Measurements from ENCODE around the gene CERKL.

DNA sequence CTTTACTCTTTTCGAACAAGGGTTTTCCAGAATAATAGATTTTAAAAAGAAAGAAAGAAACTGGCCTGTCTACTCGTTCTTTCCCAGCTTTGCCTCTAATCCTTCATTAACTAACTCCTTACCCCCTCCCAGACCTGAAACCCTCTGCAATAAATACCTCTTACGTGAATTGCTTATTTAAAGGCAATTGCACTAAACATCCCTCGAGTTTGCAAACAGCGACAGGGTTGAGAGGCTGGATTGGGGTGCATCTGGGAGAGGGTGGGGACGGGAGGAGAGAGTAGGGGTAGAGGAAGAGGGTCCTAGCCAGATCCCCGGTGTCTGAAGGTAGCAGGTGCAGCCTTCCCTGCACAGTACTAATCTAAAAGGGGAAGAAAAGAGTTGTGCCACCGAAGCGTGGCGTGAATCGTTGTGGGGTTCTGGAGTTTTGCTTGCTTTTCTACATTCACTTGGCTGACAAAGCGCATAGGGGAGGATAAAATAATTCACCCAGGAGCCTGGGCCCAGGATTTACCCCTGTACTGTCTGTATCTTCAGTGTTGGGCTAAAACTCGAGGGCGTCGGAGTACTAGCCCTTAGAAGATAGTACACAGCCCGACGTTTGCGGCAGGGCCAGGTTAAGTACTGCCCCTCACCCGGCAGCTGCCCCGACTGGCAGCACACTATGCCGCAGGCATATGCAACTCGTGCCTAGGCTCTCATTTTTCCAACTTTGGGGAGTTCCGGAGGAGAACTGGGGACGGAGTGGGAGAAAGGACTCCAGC, 25.3 kb upstream of the CERKL start:
- no peak for TF ChIP-seq YY1 (IDR thresholded peaks at IDR 0.05; ENCODE audit: low read depth)
- TF ChIP-seq EGR1 (IDR thresholded peaks at IDR 0.05), result no peak
- TF ChIP-seq TEAD4 (IDR thresholded peaks at IDR 0.05), result no peak
- no peak for TF ChIP-seq CREB1 (IDR thresholded peaks at IDR 0.05; ENCODE audit: low read depth)
- no peak for TF ChIP-seq EP300 (IDR thresholded peaks at IDR 0.05; ENCODE audit: borderline replicate concordance)
- TF ChIP-seq CEBPB (IDR thresholded peaks at IDR 0.05), result no peak
- no peak for TF ChIP-seq TCF12 (IDR thresholded peaks at IDR 0.05; ENCODE audit: low read depth)
- TF ChIP-seq RAD21 (IDR thresholded peaks at IDR 0.05; ENCODE audit: low read depth), result no peak
- TF ChIP-seq ZBTB7A (IDR thresholded peaks at IDR 0.05; ENCODE audit: low read depth), result no peak
- TF ChIP-seq, protein P1, sequence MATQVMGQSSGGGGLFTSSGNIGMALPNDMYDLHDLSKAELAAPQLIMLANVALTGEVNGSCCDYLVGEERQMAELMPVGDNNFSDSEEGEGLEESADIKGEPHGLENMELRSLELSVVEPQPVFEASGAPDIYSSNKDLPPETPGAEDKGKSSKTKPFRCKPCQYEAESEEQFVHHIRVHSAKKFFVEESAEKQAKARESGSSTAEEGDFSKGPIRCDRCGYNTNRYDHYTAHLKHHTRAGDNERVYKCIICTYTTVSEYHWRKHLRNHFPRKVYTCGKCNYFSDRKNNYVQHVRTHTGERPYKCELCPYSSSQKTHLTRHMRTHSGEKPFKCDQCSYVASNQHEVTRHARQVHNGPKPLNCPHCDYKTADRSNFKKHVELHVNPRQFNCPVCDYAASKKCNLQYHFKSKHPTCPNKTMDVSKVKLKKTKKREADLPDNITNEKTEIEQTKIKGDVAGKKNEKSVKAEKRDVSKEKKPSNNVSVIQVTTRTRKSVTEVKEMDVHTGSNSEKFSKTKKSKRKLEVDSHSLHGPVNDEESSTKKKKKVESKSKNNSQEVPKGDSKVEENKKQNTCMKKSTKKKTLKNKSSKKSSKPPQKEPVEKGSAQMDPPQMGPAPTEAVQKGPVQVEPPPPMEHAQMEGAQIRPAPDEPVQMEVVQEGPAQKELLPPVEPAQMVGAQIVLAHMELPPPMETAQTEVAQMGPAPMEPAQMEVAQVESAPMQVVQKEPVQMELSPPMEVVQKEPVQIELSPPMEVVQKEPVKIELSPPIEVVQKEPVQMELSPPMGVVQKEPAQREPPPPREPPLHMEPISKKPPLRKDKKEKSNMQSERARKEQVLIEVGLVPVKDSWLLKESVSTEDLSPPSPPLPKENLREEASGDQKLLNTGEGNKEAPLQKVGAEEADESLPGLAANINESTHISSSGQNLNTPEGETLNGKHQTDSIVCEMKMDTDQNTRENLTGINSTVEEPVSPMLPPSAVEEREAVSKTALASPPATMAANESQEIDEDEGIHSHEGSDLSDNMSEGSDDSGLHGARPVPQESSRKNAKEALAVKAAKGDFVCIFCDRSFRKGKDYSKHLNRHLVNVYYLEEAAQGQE (IDR thresholded peaks at IDR 0.05; ENCODE audit: low read depth), result no peak
- TF ChIP-seq TAF1 (IDR thresholded peaks at IDR 0.05; ENCODE audit: low read depth), result no peak
- TF ChIP-seq, protein P2, sequence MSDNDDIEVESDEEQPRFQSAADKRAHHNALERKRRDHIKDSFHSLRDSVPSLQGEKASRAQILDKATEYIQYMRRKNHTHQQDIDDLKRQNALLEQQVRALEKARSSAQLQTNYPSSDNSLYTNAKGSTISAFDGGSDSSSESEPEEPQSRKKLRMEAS (IDR thresholded peaks at IDR 0.05), result no peak
